Left ventricle myocardium inferior (tissue), 1 donor: ENCODE data around the gene PEG3. TPM values are rescaled to one million over a fixed set of nuclear protein-coding genes. Genes with fewer than 3 reads are reported as not detected.

Experiments used
- DNase-seq: peaks from one replicate; pipeline ENCODE4 v3.0.0-alpha.2; 2020
- H3K27ac ChIP-seq: fragments of 200-600 bp; replicated peaks from 2 replicates; pipeline ENCODE4 v1.8.0; 2021
- H3K27me3 ChIP-seq: fragments of 200-600 bp; 2 replicates; pipeline ENCODE4 v1.8.0; 2021; ENCODE audit warnings: low read depth
- H3K36me3 ChIP-seq: fragments of 200-600 bp; 2 replicates; pipeline ENCODE4 v1.8.0; 2021
- H3K4me1 ChIP-seq: fragments of 200-600 bp; 2 replicates; pipeline ENCODE4 v1.8.0; 2021
- H3K4me3 ChIP-seq: fragments of 200-600 bp; 2 replicates; pipeline ENCODE4 v1.8.0; 2021; ENCODE audit warnings: mild to moderate bottlenecking, moderate library complexity
- H3K9me3 ChIP-seq: fragments of 200-600 bp; replicated peaks from 2 replicates; pipeline ENCODE4 v1.8.0; 2021
- CTCF ChIP-seq: fragments of 200-600 bp; IDR thresholded peaks from 2 replicates; pipeline ENCODE4 v1.8.0; 2021; ENCODE audit warnings: antibody characterized with exemption, mild to moderate bottlenecking, borderline replicate concordance
- intact Hi-C: fragments of 100-400 bp; cut with micrococcal nuclease; formaldehyde crosslinking; loops from one replicate; pipeline ENCODE4 v1.11.0; 2022
- total RNA-seq: library from RNA; stranded (reverse); fragmentation: NEBNext Ultra II Directional; extraction: Animal tissue kit (Norgen Biotek cat#: 25700); gene quantifications from one replicate; pipeline ENCODE4 v1.2.1, GENCODE V29; 2021
- donor health status: DM: no; HTN: yes; CAD: no; lungs with severe emphysema.

Gene PEG3
- total RNA-seq, 1 donor from 2014 or later: 10.0 TPM

- H3K27me3 ChIP-seq: no peaks in the 10 kb centered on the region
- no peaks in the 10 kb centered on the region for H3K4me1 ChIP-seq
- TF ChIP-seq CTCF: no peak
- H3K9me3 ChIP-seq: peaks cover 23% of the 10 kb centered on the region
- DNase-seq: no peak
- H3K36me3 ChIP-seq: no peaks in the 10 kb centered on the region
- H3K4me3 ChIP-seq: no peak overlapping the region
- intact Hi-C loops: no loop called here
- H3K27ac ChIP-seq: no peak overlapping the region
These were observed 35.2 kb upstream of the PEG3 start for GRCh38 chr19:56875717-56876116.

GRCh38 chr19:56874530-56874929 lies 34.0 kb upstream of the PEG3 start:
- H3K4me3 ChIP-seq: no peak overlapping the region
- intact Hi-C loops: no loop called here
- no peak for TF ChIP-seq CTCF
- no peak overlapping the region for H3K27ac ChIP-seq
- H3K9me3 ChIP-seq: peaks cover 17% of the 10 kb centered on the region
- DNase-seq: no peak
- no peaks in the 10 kb centered on the region for H3K27me3 ChIP-seq
- H3K4me1 ChIP-seq: no peaks in the 10 kb centered on the region
- no peaks in the 10 kb centered on the region for H3K36me3 ChIP-seq

GRCh38 chr19:56873493-56873892 lies 33.0 kb upstream of the PEG3 start:
- no peaks in the 10 kb centered on the region for H3K27me3 ChIP-seq
- no peaks in the 10 kb centered on the region for H3K4me1 ChIP-seq
- DNase-seq: no peak
- intact Hi-C loops: no loop called here
- no peaks in the 10 kb centered on the region for H3K36me3 ChIP-seq
- peaks cover 17% of the 10 kb centered on the region for H3K9me3 ChIP-seq
- H3K27ac ChIP-seq: no peak overlapping the region
- no peak for TF ChIP-seq CTCF
- H3K4me3 ChIP-seq: no peak overlapping the region

- Histone ChIP-seq H3K4me1 (no peaks in the 10 kb centered on the region), H3K4me3 (no peak overlapping the region), H3K9me3 (peaks cover 11% of the 10 kb centered on the region), H3K36me3 (no peaks in the 10 kb centered on the region), H3K27ac (no peak overlapping the region), H3K27me3 (peaks cover 15% of the 10 kb centered on the region)
- intact Hi-C loops: no loop called here
- no peak for TF ChIP-seq CTCF
- no peak for DNase-seq
These were observed 29.4 kb upstream of the PEG3 start for GRCh38 chr19:56869886-56870285.

GRCh38 chr19:56868446-56868845 lies 27.9 kb upstream of the PEG3 start:
- Histone ChIP-seq H3K27me3 (peaks cover 28% of the 10 kb centered on the region), H3K4me1 (no peaks in the 10 kb centered on the region), H3K9me3 (peaks cover 10% of the 10 kb centered on the region), H3K36me3 (no peaks in the 10 kb centered on the region), H3K27ac (no peak overlapping the region), H3K4me3 (no peak overlapping the region)
- no peak for TF ChIP-seq CTCF
- intact Hi-C loops: no loop called here
- no peak for DNase-seq

- Histone ChIP-seq H3K36me3 (no peaks in the 10 kb centered on the region), H3K27me3 (peaks cover 35% of the 10 kb centered on the region), H3K27ac (no peak overlapping the region), H3K4me1 (no peaks in the 10 kb centered on the region), H3K9me3 (peaks cover 10% of the 10 kb centered on the region), H3K4me3 (no peak overlapping the region)
- TF ChIP-seq CTCF: no peak
- no peak for DNase-seq
- intact Hi-C loops: no loop called here
These were observed 26.0 kb upstream of the PEG3 start for GRCh38 chr19:56866538-56866937.
